Measurements from ENCODE around the gene DEF6. TPM values are rescaled to one million over a fixed set of nuclear protein-coding genes. Genes with fewer than 3 reads are reported as not detected.

The DEF6 gene
- total and polyA plus RNA-seq, 4 donors, result 11.2 to 28.6 (median 19.0) TPM

GRCh38 chr6:35343092-35343834 lies 45.6 kb downstream of the DEF6 start:
- DNase-seq (peak; percentile 65 to 70 (median 69)), ATAC-seq (ENCODE audit: insufficient read depth, low FRiP score) (no peak)
- Histone ChIP-seq H3K27ac (ENCODE audit: low read depth in 1 of 2, low read length in 1 of 2) (peak overlapping the region; percentile 87 to 89), H3K4me3 (peak overlapping the region; percentile 69), H3K36me3 (ENCODE audit: control insufficient read depth in 4 of 4, insufficient read depth in 4 of 4, low read length in 4 of 4) (peaks cover 4 to 13% (median 7%) of the 10 kb centered on the region in 4 donors), H3K4me1 (ENCODE audit: control insufficient read depth in 5 of 5, insufficient read depth in 5 of 5, low read length in 5 of 5) (peaks cover 3 to 17% (median 12%) of the 10 kb centered on the region in 5 donors), H3K27me3 (ENCODE audit: control insufficient read depth in 3 of 3, insufficient read depth in 3 of 3, low read length in 2 of 3) (no peaks in the 10 kb centered on the region), H3K9ac (ENCODE audit: insufficient read depth in 1 of 2, low read length in 2 of 2) (peak overlapping the region; percentile 72 to 90), H3K9me3 (ENCODE audit: control insufficient read depth in 4 of 4, insufficient read depth in 3 of 4, low read length in 3 of 4) (no peaks in the 10 kb centered on the region)
- TF ChIP-seq CTCF (IDR thresholded peaks at IDR 0.05; ENCODE audit: control extremely low read depth, extremely low read depth), result no peak
- WGBS, 2 donors, result 11% methylated on average over 13 of the region's 13 CpGs

GRCh38 chr6:35343835-35344550 lies 46.4 kb downstream of the DEF6 start:
- WGBS, 2 donors, result 61 to 66% methylated on average over 6 of the region's 6 CpGs
- Histone ChIP-seq H3K9me3 (ENCODE audit: control insufficient read depth in 4 of 4, insufficient read depth in 3 of 4, low read length in 3 of 4) (no peaks in the 10 kb centered on the region), H3K9ac (ENCODE audit: insufficient read depth in 1 of 2, low read length in 2 of 2) (peak overlapping the region; percentile 72 to 90), H3K4me1 (ENCODE audit: control insufficient read depth in 5 of 5, insufficient read depth in 5 of 5, low read length in 5 of 5) (peaks cover 3 to 17% (median 12%) of the 10 kb centered on the region in 5 donors), H3K27me3 (ENCODE audit: control insufficient read depth in 3 of 3, insufficient read depth in 3 of 3, low read length in 2 of 3) (no peaks in the 10 kb centered on the region), H3K36me3 (ENCODE audit: control insufficient read depth in 4 of 4, insufficient read depth in 4 of 4, low read length in 4 of 4) (peaks cover 5 to 18% (median 9%) of the 10 kb centered on the region in 4 donors), H3K4me3 (peak overlapping the region; percentile 69), H3K27ac (ENCODE audit: low read depth in 1 of 2, low read length in 1 of 2) (peak overlapping the region in 1 of 2 donors; percentile 17)
- no peak for ATAC-seq (ENCODE audit: insufficient read depth, low FRiP score)
- TF ChIP-seq CTCF (IDR thresholded peaks at IDR 0.05; ENCODE audit: control extremely low read depth, extremely low read depth), result no peak
- no peak for DNase-seq

- 90 to 95% methylated on average over 4 of the region's 4 CpGs for WGBS, 2 donors
- no peak for DNase-seq
- Histone ChIP-seq H3K27ac (ENCODE audit: low read depth in 1 of 2, low read length in 1 of 2) (no peak overlapping the region), H3K36me3 (ENCODE audit: control insufficient read depth in 4 of 4, insufficient read depth in 4 of 4, low read length in 4 of 4) (peaks cover 7 to 38% (median 25%) of the 10 kb centered on the region in 4 donors), H3K27me3 (ENCODE audit: control insufficient read depth in 3 of 3, insufficient read depth in 3 of 3, low read length in 2 of 3) (no peaks in the 10 kb centered on the region), H3K9ac (ENCODE audit: insufficient read depth in 1 of 2, low read length in 2 of 2) (no peak overlapping the region), H3K9me3 (ENCODE audit: control insufficient read depth in 4 of 4, insufficient read depth in 3 of 4, low read length in 3 of 4) (no peaks in the 10 kb centered on the region), H3K4me1 (ENCODE audit: control insufficient read depth in 5 of 5, insufficient read depth in 5 of 5, low read length in 5 of 5) (peaks cover 0 to under 1% (median 0%) of the 10 kb centered on the region in 5 donors), H3K4me3 (no peak overlapping the region)
- no peak for ATAC-seq (ENCODE audit: insufficient read depth, low FRiP score)
- TF ChIP-seq CTCF (IDR thresholded peaks at IDR 0.05; ENCODE audit: control extremely low read depth, extremely low read depth), result no peak
These were observed 53.8 kb downstream of the DEF6 start for GRCh38 chr6:35351422-35351821.
